K562 (cell line): ENCODE results near the gene KRTAP12-2. TPM values are rescaled to one million over a fixed set of nuclear protein-coding genes. Genes with fewer than 3 reads are reported as not detected.

ENCODE experiments used
- ATAC-seq: fragments of 200-7000 bp; cut with Tn5 transposase; 3 replicates; pipeline ENCODE4 v1.9.1; 2020; ENCODE audit warnings: moderate library complexity
- BruUV-seq: library from RNA; stranded (reverse); fragments of 400-500 nt; replicated peaks from 2 replicates; lab custom pipeline; 2021; lab: Mats Ljungman, UMichigan
- CTCF ChIA-PET: fragments of 300-600 bp; formaldehyde crosslinking; extraction: SDS; loops from one replicate; lab custom pipeline; 2021; ENCODE audit warnings: low intra/inter-chr PET ratio; lab: Yijun Ruan, JAX
- POLR2A ChIA-PET: fragments of 300-600, 350-650 bp; sonication (Branson Sonifier 250); formaldehyde crosslinking; extraction: SDS; loops from one replicate; lab custom pipeline; 2021; ENCODE audit warnings: antibody characterized with exemption, inconsistent platforms; lab: Yijun Ruan, JAX
- DNase-seq, 4 experiments: peaks; one replicate each; pipeline versions ENCODE4 v3.0.0 to v3.0.0-alpha.2; 2011 to 2018; ENCODE audit warnings: low spot score in 3 of 4, mixed read lengths in 3 of 4; ENCODE audit errors: extremely low read depth in 1 of 4
- FAIRE-seq: peaks from 2 replicates; lab custom pipeline; 2011; peaks lifted over from hg19 to GRCh38; lab: Jason Lieb, UNC
- H2AFZ ChIP-seq: 2 replicates; pipeline ENCODE4 v1.6.0; 2011; ENCODE audit warnings: low read depth, low read length, control low read depth, inconsistent platforms
- H3K27ac ChIP-seq: fragments of 200-600 bp; 3 replicates; pipeline ENCODE4 v1.8.0; 2011; ENCODE audit warnings: low read depth, mild to moderate bottlenecking, control low read depth, inconsistent platforms, low read length, moderate library complexity, mixed read lengths; ENCODE audit errors: extremely low read depth
- H3K27me3 ChIP-seq, 2 experiments: fragments of 300-600 bp in 1 of 2; 2 replicates in 1 of 2; 3 replicates in 1 of 2; pipeline versions ENCODE4 v1.6.0 to v1.8.0; 2011; ENCODE audit warnings: inconsistent platforms in 2 of 2, low read length in 2 of 2, mild to moderate bottlenecking in 1 of 2, mixed read lengths in 1 of 2, moderate library complexity in 1 of 2; ENCODE audit not compliant: control insufficient read depth in 2 of 2, insufficient read depth in 2 of 2
- H3K36me3 ChIP-seq: fragments of 300-600 bp; 3 replicates; pipeline ENCODE4 v1.8.0; 2011; ENCODE audit warnings: mild to moderate bottlenecking, low read length, inconsistent platforms; ENCODE audit not compliant: control insufficient read depth, insufficient read depth
- H3K4me1 ChIP-seq, 2 experiments: fragments of 200-600 bp in 1 of 2; replicated peaks in 1 of 2; 2 replicates in 1 of 2; 3 replicates in 1 of 2; pipeline versions ENCODE4 v1.5.1 to v1.8.0; 2011; ENCODE audit warnings: inconsistent platforms in 2 of 2, low read length in 2 of 2, mild to moderate bottlenecking in 1 of 2, mixed read lengths in 1 of 2, moderate library complexity in 1 of 2; ENCODE audit not compliant: control insufficient read depth in 2 of 2, insufficient read depth in 2 of 2
- H3K4me2 ChIP-seq: 2 replicates; pipeline ENCODE4 v1.6.1; 2011; ENCODE audit warnings: low read length, control low read depth, inconsistent platforms, mixed read lengths; ENCODE audit not compliant: insufficient read depth
- H3K4me3 ChIP-seq: fragments of 200-600 bp; sonication (generic), shearing (Covaris generic); 2 replicates; pipeline ENCODE4 v1.5.1; 2016; ENCODE audit warnings: control low read depth, inconsistent platforms
- H3K79me2 ChIP-seq: fragments of 200-600 bp; 3 replicates; pipeline ENCODE4 v1.8.0; 2011; ENCODE audit warnings: low read length, inconsistent platforms; ENCODE audit not compliant: control insufficient read depth, insufficient read depth
- H3K9ac ChIP-seq, 2 experiments: 2 replicates each; pipeline versions ENCODE4 v1.6.0 to v1.6.1; 2011; ENCODE audit warnings: low read depth in 2 of 2, low read length in 2 of 2, control low read depth in 1 of 2, inconsistent platforms in 1 of 2, mild to moderate bottlenecking in 1 of 2, mixed read lengths in 1 of 2; ENCODE audit not compliant: insufficient read depth in 1 of 2
- H3K9me1 ChIP-seq: one replicate; pipeline ENCODE4 v1.6.0; 2011; ENCODE audit warnings: inconsistent platforms, mild to moderate bottlenecking, low read length, moderate library complexity; ENCODE audit not compliant: control insufficient read depth, insufficient read depth
- H3K9me3 ChIP-seq: replicated peaks from 2 replicates; pipeline ENCODE4 v1.5.1; 2011; ENCODE audit warnings: low read depth, low read length, inconsistent platforms; ENCODE audit not compliant: control insufficient read depth, insufficient read depth
- H4K20me1 ChIP-seq: replicated peaks from 2 replicates; pipeline ENCODE4 v1.6.1; 2011; ENCODE audit warnings: low read length, inconsistent platforms, mixed read lengths; ENCODE audit not compliant: control insufficient read depth, insufficient read depth
- ATF4 ChIP-seq: fragments of 450-650 bp; formaldehyde crosslinking; IDR thresholded peaks from 2 replicates; pipeline ENCODE4 v1.4.0; 2022; ENCODE audit warnings: mild to moderate bottlenecking, moderate library complexity
- CBX3 ChIP-seq, 2 experiments: IDR thresholded peaks; 1 replicate in 1 of 2; 2 replicates in 1 of 2; pipeline ENCODE4 v1.6.1; 2012; ENCODE audit warnings: inconsistent platforms in 2 of 2, low read length in 2 of 2, borderline replicate concordance in 1 of 2, control low read depth in 1 of 2
- CBX5 ChIP-seq: IDR thresholded peaks from 2 replicates; pipeline ENCODE4 v1.6.1; 2014; ENCODE audit warnings: low read depth, borderline replicate concordance
- CCAR2 ChIP-seq: fragments of 200-400 bp; formaldehyde crosslinking; IDR thresholded peaks from 2 replicates; pipeline ENCODE4 v1.6.1; 2017; ENCODE audit warnings: mild to moderate bottlenecking, low read depth, low read length
- CEBPG ChIP-seq, 3 experiments: fragments of 200-800 bp in 1 of 3; sonication (Bioruptor generic) in 1 of 3; sonication (generic) in 1 of 3; formaldehyde crosslinking in 1 of 3; IDR thresholded peaks in 2 of 3; conservative IDR thresholded peaks in 1 of 3; 2 replicates each; pipeline versions ENCODE4 v1.6.1 to v1.8.0; 2016 to 2022; ENCODE audit warnings: missing compliant biosample characterization in 2 of 3, missing genetic modification characterization in 2 of 3, mild to moderate bottlenecking in 1 of 3, missing genetic modification reagents in 1 of 3
- HLTF ChIP-seq: fragments of 450-650 bp; IDR thresholded peaks from 2 replicates; pipeline ENCODE4 v1.6.1; 2016
- KDM5B ChIP-seq: fragments of 200-600 bp; sonication (generic); IDR thresholded peaks from 2 replicates; pipeline ENCODE4 v1.6.1; 2012; ENCODE audit warnings: low read depth, mild to moderate bottlenecking, moderate library complexity, low read length, control low read depth, inconsistent platforms; ENCODE audit not compliant: insufficient replicate concordance
- KHSRP ChIP-seq: fragments of 450-650 bp; IDR thresholded peaks from 2 replicates; pipeline ENCODE4 v1.6.1; 2017
- KLF13 ChIP-seq: fragments of 450-650 bp; IDR thresholded peaks from 2 replicates; pipeline ENCODE4 v1.6.1; 2016; ENCODE audit warnings: missing genetic modification characterization, low read depth, mild to moderate bottlenecking, missing compliant biosample characterization, moderate library complexity, borderline replicate concordance
- MTF1 ChIP-seq: fragments of 250-450 bp; sonication (Bioruptor Pico); IDR thresholded peaks from 2 replicates; pipeline ENCODE4 v1.9.0; 2021; ENCODE audit warnings: moderate library complexity, mild to moderate bottlenecking, inconsistent platforms, borderline replicate concordance
- PHB2 ChIP-seq: fragments of 450-650 bp; IDR thresholded peaks from 2 replicates; pipeline ENCODE4 v1.6.1; 2017; ENCODE audit warnings: low read depth
- RFX1 ChIP-seq: fragments of 450-650 bp; IDR thresholded peaks from 2 replicates; pipeline ENCODE4 v1.6.1; 2016; ENCODE audit warnings: mild to moderate bottlenecking, moderate library complexity
- TBP ChIP-seq: optimal IDR thresholded peaks from 2 replicates; pipeline ENCODE3; 2011; ENCODE audit warnings: low read depth, low read length, improper control_type of control experiment
- THRAP3 ChIP-seq: fragments of 450-650 bp; IDR thresholded peaks from 2 replicates; pipeline ENCODE4 v1.6.1; 2016; ENCODE audit warnings: mild to moderate bottlenecking, inconsistent platforms, borderline replicate concordance
- U2AF2 ChIP-seq: fragments of 200-400 bp; formaldehyde crosslinking; optimal IDR thresholded peaks from 2 replicates; pipeline ENCODE3; 2017; ENCODE audit warnings: low read depth, mild to moderate bottlenecking, low read length
- XRCC5 ChIP-seq: fragments of 200-400 bp; formaldehyde crosslinking; IDR thresholded peaks from 2 replicates; pipeline ENCODE4 v1.6.1; 2017; ENCODE audit warnings: low read depth, mild to moderate bottlenecking, low read length
- ZBED1 ChIP-seq: IDR thresholded peaks from 2 replicates; pipeline ENCODE4 v1.6.1; 2014
- ZBTB43 ChIP-seq: sonication (generic); formaldehyde crosslinking; IDR thresholded peaks from 2 replicates; pipeline ENCODE4 v1.8.0; 2023; ENCODE audit warnings: mild to moderate bottlenecking, missing genetic modification reagents
- ZNF592 ChIP-seq: fragments of 450-650 bp; IDR thresholded peaks from 2 replicates; pipeline ENCODE4 v1.6.1; 2017; ENCODE audit warnings: antibody characterized with exemption, mild to moderate bottlenecking
- in situ Hi-C: fragments of 300-500 bp; cut with MboI; formaldehyde crosslinking; loops from 4 replicates; pipeline ENCODE4 v1.15.0; 2018; ENCODE audit warnings: inconsistent platforms, mixed read lengths
- intact Hi-C: fragments of 100-400 bp; cut with micrococcal nuclease; formaldehyde crosslinking; loops from 2 replicates; pipeline ENCODE4 v1.14.2; 2022
- polyA plus RNA-seq, 8 experiments: library from polyadenylated mRNA; depleted of rRNA in 4 of 8; stranded (reverse) in 5 of 8; unstranded in 3 of 8; fragments of >200 nt; fragmentation: Nextera tagmentation in 2 of 8; fragmentation: Illumina TruSeq in 1 of 8; extraction: Ambion mirVana in 2 of 8; extraction: Trizol in 1 of 8; gene quantifications; 2 replicates each; pipeline versions ENCODE4 v1.2.1 to v1.2.3, GENCODE V29; 2011 to 2014; ENCODE audit warnings: inconsistent platforms in 1 of 8, missing spikeins in 1 of 8
- total RNA-seq, 7 experiments: library from RNA; depleted of rRNA in 6 of 7; stranded (reverse); fragments of >200 nt in 6 of 7; fragmentation: Illumina TruSeq in 2 of 7; extraction: Trizol in 2 of 7; gene quantifications; 2 replicates each; pipeline versions ENCODE4 v1.2.1 to v1.2.3, GENCODE V29; 2011 to 2021; ENCODE audit warnings: low replicate concordance in 1 of 7

Gene KRTAP12-2
- total and polyA plus RNA-seq, 9 of the 15 experiments (the other 6 are each of a cell fraction or from before 2014, with no cell fraction given), result not detected

DNA sequence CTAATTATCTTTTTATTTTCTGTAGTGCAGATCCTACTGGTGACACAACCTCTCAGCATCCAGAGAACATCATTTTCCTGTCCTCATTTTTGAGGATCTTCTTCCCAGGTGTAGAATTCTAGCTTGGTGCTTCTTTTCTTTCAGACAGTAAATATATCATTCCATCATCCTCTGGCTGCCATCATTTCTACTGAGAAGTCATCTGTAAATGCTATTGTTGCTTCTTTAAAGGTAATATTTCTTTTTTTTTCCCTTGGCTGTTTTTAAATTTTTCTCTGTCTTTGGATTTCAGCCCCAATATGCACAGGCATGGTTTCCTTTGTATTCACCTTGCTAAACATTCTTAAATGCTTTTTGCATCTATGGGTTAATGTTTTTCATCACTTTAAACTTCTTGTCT lies 43.2 kb downstream of the KRTAP12-2 start:
- ATAC-seq (no peak), FAIRE-seq (no peak), DNase-seq (no peak)
- intact Hi-C loops (no loop called here), in situ Hi-C loops (no loop called here)
- no peaks in the 10 kb centered on the region for H3K9me1 ChIP-seq
- H4K20me1 ChIP-seq, result no peaks in the 10 kb centered on the region
- no peak overlapping the region for H3K4me2 ChIP-seq
- no peak overlapping the region for H3K9ac ChIP-seq
- no peaks in the 10 kb centered on the region for H3K79me2 ChIP-seq
- H3K9me3 ChIP-seq, result no peaks in the 10 kb centered on the region
- no peak overlapping the region for H3K4me3 ChIP-seq
- no TSS peak for BruUV-seq
- peaks cover 0 to 6% of the 10 kb centered on the region in 2 experiments; a peak in 1 of 5 replicates for H3K27me3 ChIP-seq
- no peak overlapping the region for H2AFZ ChIP-seq
- no peaks in the 10 kb centered on the region for H3K36me3 ChIP-seq
- no peaks in the 10 kb centered on the region for H3K4me1 ChIP-seq
- CTCF ChIA-PET, result no interaction called here
- POLR2A ChIA-PET, result interaction anchor here (0.6 kb wide), 2 partner anchors 11 to 355 kb away, joined by 3 to 5 read pairs; no protein-coding TSS in a partner anchor
- no peak overlapping the region for H3K27ac ChIP-seq
- TF ChIP-seq CBX3 (IDR thresholded peaks at IDR 0.05; ENCODE audit: borderline replicate concordance in 1 of 2, low read length in 2 of 2), result peak in 1 of 2 experiments; percentile 86; a peak in 2 of 3 replicates
- no peak for TF ChIP-seq RFX1
- TF ChIP-seq CCAR2, result no peak
- no peak for TF ChIP-seq KLF13 (tag)
- no peak for TF ChIP-seq ZBED1
- TF ChIP-seq KHSRP, result no peak
- TF ChIP-seq MTF1, result no peak
- TF ChIP-seq ATF4, result no peak
- TF ChIP-seq ZBTB43 (CRISPR knock-in tag), result no peak
- no peak for TF ChIP-seq PHB2
- no peak for TF ChIP-seq XRCC5
- no peak for TF ChIP-seq KDM5B
- TF ChIP-seq U2AF2, result no peak
- no peak for TF ChIP-seq THRAP3
- no peak for TF ChIP-seq TBP
- TF ChIP-seq CBX5, result 0 out of 2 replicates have a peak, but pooled peaks have one; percentile 66
- TF ChIP-seq HLTF, result no peak
- no peak for TF ChIP-seq CEBPG (CRISPR knock-in tag; IDR thresholded peaks at IDR 0.05)
- TF ChIP-seq CEBPG (tag; conservative IDR thresholded peaks at IDR 0.05 in 1 of 2, IDR thresholded peaks at IDR 0.05 in 1 of 2), result no peak
- no peak for TF ChIP-seq ZNF592
